ENCODE measurements around the gene NANP.
A peak's percentile ranks its signal among the peaks of the same experiment; 100 is the strongest.
"Not testable (repeated sequence)": the region's sequence is repeated elsewhere in the genome, so short reads cannot be mapped to it uniquely, and the experiment has no call there.

NANP gene

DNA sequence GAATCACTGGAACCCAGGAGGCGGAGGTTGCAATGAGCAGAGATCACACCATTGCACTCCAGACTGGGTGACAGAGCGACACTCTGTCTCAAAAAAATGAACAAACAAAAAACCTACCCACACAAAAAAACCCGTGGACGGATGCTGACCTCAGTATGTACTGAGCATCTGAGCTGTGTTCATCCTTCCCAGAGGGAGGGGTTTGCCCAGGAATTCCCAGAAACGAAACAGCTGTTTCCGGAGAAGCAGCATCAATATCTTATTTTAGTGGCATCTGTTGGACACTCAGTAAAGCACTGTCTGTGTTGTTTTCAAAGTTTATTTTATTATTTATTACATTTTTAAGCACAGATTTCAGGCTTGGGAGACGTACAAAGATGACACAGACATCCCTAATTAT is 18.7 kb downstream of the NANP start:
- DNase-seq: no peak

GRCh38 chr20:25604611-25605010 is 19.2 kb downstream of the NANP start:
- DNase-seq: no peak

DNA sequence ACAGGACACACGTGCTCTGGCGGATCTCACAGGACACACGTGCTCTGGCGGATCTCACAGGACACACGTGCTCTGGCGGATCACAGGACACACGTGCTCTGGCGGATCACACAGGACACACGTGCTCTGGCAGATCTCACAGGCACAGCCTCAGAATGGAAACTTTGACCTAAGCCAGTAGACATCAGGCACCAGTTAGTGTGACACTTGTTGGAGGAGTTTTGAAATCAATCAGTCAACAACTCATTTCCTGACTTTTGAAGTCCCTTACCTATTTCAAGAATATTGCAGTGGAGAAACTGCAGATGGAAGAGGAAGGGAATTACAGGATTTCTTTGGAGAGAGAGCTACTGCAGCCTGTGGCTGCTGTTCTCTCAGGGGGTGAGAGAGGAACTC is 20.9 kb downstream of the NANP start:
- not testable (repeated sequence) for DNase-seq

DNA sequence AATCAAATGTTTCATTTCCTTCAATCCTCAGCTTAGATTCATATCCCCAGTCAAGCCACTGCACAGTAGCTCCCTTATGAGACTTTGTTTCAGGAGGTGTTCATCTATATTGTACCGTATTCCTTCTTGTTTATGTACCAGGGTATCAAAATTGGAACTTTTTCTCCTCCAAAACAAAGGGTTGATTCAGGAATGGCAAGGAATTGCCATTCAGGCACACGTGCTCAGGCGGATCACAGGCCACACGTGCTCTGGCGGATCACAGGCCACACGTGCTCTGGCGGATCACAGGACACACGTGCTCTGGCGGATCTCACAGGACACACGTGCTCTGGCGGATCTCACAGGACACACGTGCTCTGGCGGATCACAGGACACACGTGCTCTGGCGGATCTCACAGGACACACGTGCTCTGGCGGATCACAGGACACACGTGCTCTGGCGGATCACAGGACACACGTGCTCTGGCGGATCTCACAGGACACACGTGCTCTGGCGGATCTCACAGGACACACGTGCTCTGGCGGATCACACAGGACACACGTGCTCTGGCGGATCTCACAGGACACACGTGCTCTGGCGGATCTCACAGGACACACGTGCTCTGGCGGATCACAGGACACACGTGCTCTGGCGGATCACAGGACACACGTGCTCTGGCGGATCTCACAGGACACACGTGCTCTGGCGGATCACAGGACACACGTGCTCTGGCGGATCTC is 21.5 kb downstream of the NANP start:
- DNase-seq: not testable (repeated sequence)

DNA sequence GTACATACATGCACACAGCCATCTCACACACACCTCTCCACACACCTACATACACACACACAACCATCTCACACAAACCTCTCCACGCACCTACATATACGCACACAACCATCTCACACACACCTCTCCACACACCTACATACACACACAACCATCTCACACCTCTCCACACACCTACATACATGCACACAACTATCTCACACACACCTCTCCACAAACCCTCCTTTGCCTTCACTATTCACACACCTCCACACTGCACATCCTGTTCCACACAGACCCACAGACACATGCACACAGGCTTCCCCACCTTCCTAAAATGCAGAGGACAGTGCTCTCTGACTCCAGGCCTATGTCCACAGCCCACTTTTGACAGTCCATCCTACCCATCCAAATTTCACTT is 22.2 kb downstream of the NANP start:
- DNase-seq: no peak

GRCh38 chr20:25600632-25601031 is 23.2 kb downstream of the NANP start:
- DNase-seq: no peak

- no peak for DNase-seq
Measured at GRCh38 chr20:25592135-25592852, 31.5 kb downstream of the NANP start.

- DNase-seq: not testable (repeated sequence)
Measured at GRCh38 chr20:25590778-25591177, 33.0 kb downstream of the NANP start.

GRCh38 chr20:25588491-25588890 is 35.3 kb downstream of the NANP start:
- no peak for DNase-seq

GRCh38 chr20:25587536-25587935 is 36.3 kb downstream of the NANP start:
- no peak for DNase-seq

DNA sequence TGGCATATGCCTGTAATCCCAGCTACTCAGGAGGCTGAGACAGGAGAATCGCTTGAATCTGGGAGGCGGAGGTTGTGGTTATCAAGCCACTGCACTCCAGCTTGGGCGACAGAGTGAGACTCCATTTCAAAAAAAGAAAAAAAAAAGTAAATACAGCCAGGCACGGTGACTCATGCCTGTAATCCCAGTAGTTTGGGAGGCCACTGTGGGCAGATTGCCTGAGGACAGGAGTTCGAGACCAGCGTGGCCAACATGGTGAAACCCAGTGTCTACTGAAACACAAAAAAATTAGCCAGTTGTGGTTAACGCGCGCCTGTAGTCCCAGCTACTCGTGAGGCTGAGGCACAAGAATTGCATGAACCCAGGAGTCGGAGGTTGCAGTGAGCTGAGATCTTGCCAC is 36.9 kb downstream of the NANP start:
- no peak for DNase-seq

DNA sequence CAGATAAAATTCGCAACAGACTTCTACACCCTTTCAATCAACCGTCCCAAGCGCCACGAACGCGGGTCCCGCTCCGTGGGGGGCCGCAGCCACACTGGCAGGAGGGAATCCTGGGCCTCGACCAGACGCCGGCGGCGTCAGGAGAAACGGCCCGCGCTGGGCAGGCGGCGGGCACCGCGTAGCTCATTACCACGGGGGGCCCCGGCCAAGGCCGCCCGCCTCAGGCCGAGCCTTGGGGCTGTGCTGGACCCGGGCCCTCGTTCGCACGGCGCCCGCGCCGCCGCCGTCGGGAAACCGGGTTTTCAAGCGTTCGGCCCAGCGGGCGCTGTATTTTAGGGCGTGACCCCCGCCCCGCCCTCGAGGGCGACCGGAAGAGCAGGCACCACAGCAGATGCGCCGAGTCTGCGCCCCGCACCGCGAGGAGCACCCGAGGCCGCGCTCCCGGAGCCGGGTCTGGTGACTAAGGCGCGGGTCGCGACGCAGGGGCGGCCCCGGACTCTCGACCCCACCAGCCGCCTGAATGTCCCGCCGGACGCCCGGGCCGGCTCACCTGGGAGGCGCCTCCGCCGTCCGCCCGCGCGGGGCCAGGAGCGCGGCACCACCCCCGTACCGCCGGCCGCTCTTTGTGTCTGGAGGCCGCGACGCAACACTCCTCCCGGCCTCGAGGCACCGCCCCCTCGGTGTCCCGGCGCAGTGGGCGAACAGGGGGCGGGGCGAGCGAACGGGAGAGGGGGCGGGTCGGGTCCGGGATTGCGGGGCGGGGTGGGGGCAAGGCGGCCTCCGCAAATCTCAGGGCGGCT is 38.7 kb downstream of the NANP start, which contains the start of gene NINL:
Gene NINL (minus strand): TSS at position 627 of the 800 bp plus-strand sequence. CDS start 58,944 bp downstream, outside the sequence.
- DNase-seq: peak; percentile 30 to 93 (median 89)

- not testable (repeated sequence) for DNase-seq
Measured at GRCh38 chr20:25583607-25584006, 40.2 kb downstream of the NANP start.

- no peak for DNase-seq
Measured at GRCh38 chr20:25580711-25581110, 43.1 kb downstream of the NANP start.

GRCh38 chr20:25579081-25579770 is 44.6 kb downstream of the NANP start:
- peak in 1 of 3 experiments; percentile 70 for DNase-seq

GRCh38 chr20:25576783-25577530 is 46.9 kb downstream of the NANP start:
- no peak for DNase-seq

DNA sequence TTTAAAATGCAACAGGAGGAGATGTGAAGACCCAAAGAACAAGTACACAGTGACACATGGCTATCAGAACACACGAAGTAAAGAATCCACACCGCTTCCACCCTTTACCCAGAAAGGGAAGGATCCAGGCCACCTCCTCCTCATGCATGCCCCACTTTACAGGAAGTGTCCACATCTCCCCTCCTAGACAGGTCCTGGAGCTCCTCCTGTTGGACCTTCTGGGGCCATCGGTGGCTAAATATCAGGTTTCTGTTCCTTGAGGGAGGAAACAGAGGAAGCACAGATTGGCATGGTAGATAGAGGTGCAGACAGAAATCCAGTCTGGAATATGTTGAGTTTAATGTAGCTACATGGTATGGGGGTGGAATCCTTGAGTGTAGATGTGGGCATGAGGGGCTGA is 49.4 kb downstream of the NANP start:
- DNase-seq: no peak

DNA sequence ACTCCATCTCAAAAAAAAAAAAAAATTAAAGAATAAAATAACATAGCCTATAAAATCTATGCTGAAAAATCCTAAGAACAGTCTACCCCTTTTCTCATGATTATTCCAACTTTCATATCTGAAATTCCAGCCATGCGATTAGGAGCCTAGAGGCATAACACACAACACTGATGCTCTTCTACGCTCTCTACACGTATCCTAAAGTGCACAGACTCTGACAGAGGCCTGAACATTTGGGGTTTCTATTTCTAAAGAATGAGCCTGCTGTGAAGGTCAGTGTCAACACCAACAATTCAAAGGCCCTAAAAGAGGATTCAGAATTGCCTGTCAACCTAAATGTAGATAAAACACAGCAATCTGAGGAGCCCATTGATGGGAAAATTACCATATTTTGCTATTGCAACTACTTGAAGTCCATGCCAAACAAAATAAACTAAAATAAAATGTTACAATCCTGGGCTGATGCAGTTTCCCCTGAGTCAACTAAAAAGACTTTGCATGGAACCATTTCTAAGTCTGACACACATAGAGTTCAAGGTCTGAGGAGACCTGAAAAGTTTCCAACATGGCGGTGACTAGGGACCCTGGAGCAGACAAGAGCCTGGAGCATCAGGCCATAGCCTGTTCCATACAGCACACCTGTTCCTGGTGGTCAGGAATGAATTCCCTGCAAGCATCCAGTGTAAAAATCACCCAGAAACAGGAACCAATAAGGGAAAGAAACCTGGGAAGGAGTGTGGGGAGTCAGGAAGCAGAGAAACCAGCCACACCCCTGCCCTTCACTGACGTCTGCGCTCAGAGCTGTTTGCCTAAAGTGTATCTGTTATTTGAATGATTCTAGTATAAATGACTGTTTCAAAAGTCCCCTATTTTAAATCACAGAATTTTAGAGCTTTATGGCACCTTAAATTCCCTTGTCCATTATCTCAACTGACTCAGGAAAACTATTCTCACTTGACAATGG is 50.2 kb downstream of the NANP start:
- no peak for DNase-seq

DNA sequence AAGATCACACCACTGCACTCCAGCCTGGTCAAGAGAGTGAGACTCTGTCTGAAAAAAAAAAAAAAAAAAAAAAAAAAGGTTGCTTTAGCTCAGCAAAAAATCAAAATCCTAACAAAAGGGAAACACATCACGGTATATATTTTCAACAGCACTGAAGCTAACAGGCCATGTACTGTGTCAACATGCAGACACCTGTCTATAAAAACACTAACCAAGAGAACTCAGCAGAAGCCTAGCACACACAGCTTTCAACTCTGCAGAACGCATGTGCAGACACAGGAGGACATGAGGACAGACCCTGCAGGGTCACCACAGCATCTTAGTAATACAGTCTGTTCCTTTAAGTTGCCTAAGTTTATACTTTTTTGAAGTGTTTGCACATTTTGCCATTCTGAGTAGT is 52.0 kb downstream of the NANP start:
- DNase-seq: peak; percentile 6 to 64 (median 13)

DNA sequence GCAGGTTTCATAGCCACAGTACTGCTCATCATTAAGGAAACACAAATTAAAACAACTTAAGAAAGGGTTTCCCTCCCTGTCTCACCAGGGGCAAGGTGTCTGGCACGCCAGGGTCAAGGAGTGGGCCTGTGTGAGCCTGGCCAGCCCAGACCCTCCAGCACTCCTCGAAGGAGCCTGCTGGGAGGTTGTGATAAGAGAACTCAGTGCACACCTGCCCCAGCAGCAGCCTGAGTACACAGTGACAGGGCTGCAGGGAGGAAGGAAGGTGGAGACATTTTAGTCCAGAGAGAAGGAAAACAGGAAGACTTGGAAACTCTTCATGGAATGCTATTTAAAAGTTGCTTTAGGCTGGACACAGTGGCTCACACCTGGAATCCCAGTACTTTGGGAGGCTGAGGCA is 52.6 kb downstream of the NANP start:
- DNase-seq: peak in 2 of 3 experiments; percentile 8 to 26

DNA sequence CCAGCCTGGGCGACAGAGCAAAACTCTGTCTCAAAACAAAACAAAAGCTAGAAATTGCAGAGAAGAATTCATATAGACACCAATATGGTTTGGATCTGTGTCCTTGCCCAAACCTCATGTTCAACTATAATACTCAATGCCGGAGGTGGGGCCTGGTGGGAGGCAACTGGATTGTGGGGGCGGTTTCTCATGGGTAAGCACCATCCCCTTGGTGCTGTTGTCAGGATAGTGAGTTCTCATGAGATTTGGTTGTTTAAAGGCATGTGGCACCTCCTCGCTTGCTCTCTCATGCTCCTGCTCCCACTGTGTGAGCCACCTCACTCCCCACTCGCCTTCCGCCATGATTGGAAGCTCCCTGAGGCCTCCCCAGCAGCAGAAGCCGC is 53.7 kb downstream of the NANP start:
- DNase-seq: no peak
